ENCODE measurements around the gene CDK17. TPM values are rescaled to one million over a fixed set of nuclear protein-coding genes. Genes with fewer than 3 reads are reported as not detected.

CDK17 gene
- total and polyA plus RNA-seq, 2 of the 8 experiments (the other 6 are each of a cell fraction or from before 2014, with no cell fraction given), result 5.8 to 20.0 TPM

- Histone ChIP-seq H3K9ac (replicated peaks in 1 of 4; ENCODE audit: extremely low read depth in 1 of 4, low read depth in 3 of 4, low read length in 3 of 4) (no peak overlapping the region), H4K20me1 (replicated peaks in 1 of 2; ENCODE audit: control insufficient read depth in 1 of 2, insufficient read depth in 2 of 2, low read length in 2 of 2) (no peaks in the 10 kb centered on the region), H2BK12ac (ENCODE audit: low read depth, low read length) (no peak overlapping the region), H3K23me2 (ENCODE audit: low read depth, low read length) (no peaks in the 10 kb centered on the region), H2BK5ac (ENCODE audit: low read depth, low read length) (no peak overlapping the region), H4K91ac (replicated peaks; ENCODE audit: insufficient read length, low read length) (no peak overlapping the region), H3K56ac (replicated peaks; ENCODE audit: insufficient read length, low read depth, low read length) (no peak overlapping the region), H3K4me3 (ENCODE audit: extremely low read depth in 1 of 4, insufficient read depth in 2 of 4, low read depth in 3 of 4, low read length in 4 of 4) (no peak overlapping the region), H3K4ac (replicated peaks; ENCODE audit: insufficient read length, low read depth, low read length) (no peak overlapping the region), H3K27me3 (replicated peaks in 1 of 4; ENCODE audit: control insufficient read depth in 3 of 4, extremely low read depth in 1 of 4, insufficient read depth in 3 of 4, low read length in 3 of 4) (no peaks in the 10 kb centered on the region), H3K14ac (ENCODE audit: insufficient read length) (no peak overlapping the region), H2AK5ac (ENCODE audit: low read depth, low read length) (no peak overlapping the region), H3K4me1 (replicated peaks in 1 of 4; ENCODE audit: control insufficient read depth in 3 of 4, insufficient read depth in 4 of 4, low read length in 3 of 4) (no peaks in the 10 kb centered on the region; a peak in 2 of 7 replicates), H3K27ac (ENCODE audit: low read depth, low read length) (no peak overlapping the region), H3K9me3 (ENCODE audit: insufficient read depth in 2 of 2, low read depth in 1 of 2, low read length in 1 of 2) (no peaks in the 10 kb centered on the region), H2AFZ (ENCODE audit: low read length) (no peak overlapping the region), H2BK20ac (ENCODE audit: low read length) (no peak overlapping the region), H2BK120ac (replicated peaks; ENCODE audit: low read depth, low read length) (no peak overlapping the region), H2BK15ac (ENCODE audit: low read length) (no peak overlapping the region), H4K8ac (ENCODE audit: extremely low read depth, insufficient read depth, low read length) (no peak overlapping the region), H3K79me2 (ENCODE audit: control insufficient read depth in 1 of 2, insufficient read depth in 2 of 2, low read length in 2 of 2) (no peaks in the 10 kb centered on the region), H3K18ac (ENCODE audit: extremely low read depth, low read length) (no peak overlapping the region; the same call in 1 of the 2 replicates), H3K4me2 (ENCODE audit: insufficient read depth in 1 of 2, low read depth in 2 of 2, low read length in 2 of 2) (no peak overlapping the region), H4K5ac (ENCODE audit: insufficient read length, low read depth, low read length) (no peak overlapping the region), H3K36me3 (ENCODE audit: control insufficient read depth in 2 of 4, insufficient read depth in 4 of 4, low read length in 3 of 4) (peaks cover 0 to 4% (median 0%) of the 10 kb centered on the region in 4 experiments; a peak in 1 of 8 replicates), H3K23ac (ENCODE audit: insufficient read length) (no peak overlapping the region), H3K79me1 (ENCODE audit: low read depth, low read length) (no peaks in the 10 kb centered on the region)
- POLR2A ChIA-PET (ENCODE audit: partially characterized antibody), result interaction anchor here (0.8 to 1.5 kb wide), 2 partner anchors 10 to 13 kb away, joined by 4 to 8 read pairs; no protein-coding TSS in a partner anchor
- WGBS, 2 experiments (ENCODE audit: extremely low coverage in 1 of 2, insufficient coverage in 1 of 2, insufficient read length in 1 of 2, insufficient replicate concordance in 2 of 2, low coverage in 1 of 2, low lambda C conversion rate in 2 of 2, missing lambda C conversion rate in 1 of 2), result 83% methylated on average over 2 of the region's 2 CpGs; no CpG with 5 or more reads in 1 of the 2 experiments
- FAIRE-seq (no peak), DNase-seq (ENCODE audit: low read depth in 1 of 2, low spot score in 2 of 2) (no peak)
- CTCF ChIA-PET (ENCODE audit: partially characterized antibody), result interaction anchor here (0.6 to 1.7 kb wide), 4 partner anchors 12 to 97 kb away, joined by 3 to 4 read pairs (median 3); partner anchors contain the start of gene CDK17
- TF ChIP-seq RAD21 (IDR thresholded peaks at IDR 0.05 in 1 of 2, conservative IDR thresholded peaks at IDR 0.05 in 1 of 2; ENCODE audit: low read depth in 2 of 2, low read length in 2 of 2) (no peak), FOSL1 (IDR thresholded peaks at IDR 0.05; ENCODE audit: insufficient read depth, low read depth, low read length) (no peak), YY1 (IDR thresholded peaks at IDR 0.05; ENCODE audit: low read depth, low read length) (no peak), SIX5 (IDR thresholded peaks at IDR 0.05; ENCODE audit: low read depth, low read length) (no peak), EP300 (IDR thresholded peaks at IDR 0.05; ENCODE audit: borderline replicate concordance in 1 of 2, low read depth in 2 of 2, low read length in 2 of 2) (no peak), RXRA (IDR thresholded peaks at IDR 0.05; ENCODE audit: insufficient read depth, low read depth, low read length) (no peak), PHF8 (conservative IDR thresholded peaks at IDR 0.05; ENCODE audit: low read depth, low read length) (no peak), ATF2 (IDR thresholded peaks at IDR 0.05; ENCODE audit: low read length) (no peak), CHD1 (IDR thresholded peaks at IDR 0.05; ENCODE audit: low read depth, low read length) (no peak), BCL11A (IDR thresholded peaks at IDR 0.05; ENCODE audit: low read depth in 2 of 2, low read length in 2 of 2) (no peak), CBX8 (IDR thresholded peaks at IDR 0.05; ENCODE audit: borderline replicate concordance, low read depth, low read length) (no peak)
These were observed 97.4 kb downstream of the CDK17 start for GRCh38 chr12:96302687-96303310.
